ENCODE results near the gene GLIS1.

GLIS1 gene

GRCh38 chr1:53499257-53500203 is 239.4 kb downstream of the GLIS1 start:
- TF ChIP-seq EZH2 (IDR thresholded peaks at IDR 0.05) (no peak), FOXP2 (optimal IDR thresholded peaks at IDR 0.05; ENCODE audit: control extremely low read depth, extremely low read length, insufficient read depth) (no peak), POLR2AphosphoS5 (IDR thresholded peaks at IDR 0.05; ENCODE audit: borderline replicate concordance, low read depth, low read length) (no peak)
- H3K9me3 ChIP-seq (ENCODE audit: low read depth, low read length): no peaks in the 10 kb centered on the region
- peak overlapping the region; percentile 58 for H3K4me3 ChIP-seq
- DNase-seq (ENCODE audit: low read depth, low spot score): no peak
- H3K9ac ChIP-seq (ENCODE audit: insufficient read length): no peak overlapping the region
- H3K36me3 ChIP-seq (ENCODE audit: insufficient read depth, low read length): no peaks in the 10 kb centered on the region
- peak overlapping the region; percentile 60; the same call in 1 of the 2 replicates for H3K27ac ChIP-seq

- no peak for TF ChIP-seq EZH2 (IDR thresholded peaks at IDR 0.05)
- no peak for TF ChIP-seq POLR2AphosphoS5 (IDR thresholded peaks at IDR 0.05; ENCODE audit: borderline replicate concordance, low read depth, low read length)
- no peak for TF ChIP-seq FOXP2 (optimal IDR thresholded peaks at IDR 0.05; ENCODE audit: control extremely low read depth, extremely low read length, insufficient read depth)
- H3K27ac ChIP-seq: no peak overlapping the region
- H3K36me3 ChIP-seq (ENCODE audit: insufficient read depth, low read length): no peaks in the 10 kb centered on the region
- no peak overlapping the region for H3K4me3 ChIP-seq
- no peak for DNase-seq (ENCODE audit: low read depth, low spot score)
- no peaks in the 10 kb centered on the region for H3K9me3 ChIP-seq (ENCODE audit: low read depth, low read length)
- H3K9ac ChIP-seq (ENCODE audit: insufficient read length): no peak overlapping the region
Measured at GRCh38 chr1:53498555-53499131, 240.3 kb downstream of the GLIS1 start.

GRCh38 chr1:53495633-53496345 is 243.2 kb downstream of the GLIS1 start:
- DNase-seq (ENCODE audit: low read depth, low spot score): no peak
- TF ChIP-seq POLR2AphosphoS5 (IDR thresholded peaks at IDR 0.05; ENCODE audit: borderline replicate concordance, low read depth, low read length) (no peak), FOXP2 (optimal IDR thresholded peaks at IDR 0.05; ENCODE audit: control extremely low read depth, extremely low read length, insufficient read depth) (no peak), EZH2 (IDR thresholded peaks at IDR 0.05) (no peak)

GRCh38 chr1:53490351-53490750 is 248.6 kb downstream of the GLIS1 start:
- no peaks in the 10 kb centered on the region for H3K9me3 ChIP-seq (ENCODE audit: low read depth, low read length)
- no peak for TF ChIP-seq POLR2AphosphoS5 (IDR thresholded peaks at IDR 0.05; ENCODE audit: borderline replicate concordance, low read depth, low read length)
- TF ChIP-seq FOXP2 (optimal IDR thresholded peaks at IDR 0.05; ENCODE audit: control extremely low read depth, extremely low read length, insufficient read depth): no peak
- no peak for TF ChIP-seq EZH2 (IDR thresholded peaks at IDR 0.05)
- no peak overlapping the region for H3K27ac ChIP-seq
- no peak overlapping the region for H3K4me3 ChIP-seq
- DNase-seq (ENCODE audit: low read depth, low spot score): no peak
- H3K9ac ChIP-seq (ENCODE audit: insufficient read length): no peak overlapping the region
- no peaks in the 10 kb centered on the region for H3K36me3 ChIP-seq (ENCODE audit: insufficient read depth, low read length)

More at GRCh38 chr1:53495633-53496345, 243.2 kb downstream of the GLIS1 start:
- Histone ChIP-seq H3K36me3 (ENCODE audit: insufficient read depth, low read length) (no peaks in the 10 kb centered on the region), H3K9me3 (ENCODE audit: low read depth, low read length) (no peaks in the 10 kb centered on the region), H3K27ac (no peak overlapping the region), H3K4me3 (no peak overlapping the region), H3K9ac (ENCODE audit: insufficient read length) (no peak overlapping the region)

GRCh38 chr1:53486395-53487026 is 252.5 kb downstream of the GLIS1 start:
- H3K4me3 ChIP-seq: no peak overlapping the region

GRCh38 chr1:53485478-53486394 is 253.2 kb downstream of the GLIS1 start:
- H3K9ac ChIP-seq (ENCODE audit: insufficient read length): no peak overlapping the region
- H3K4me3 ChIP-seq: no peak overlapping the region
- peak; percentile 39 for DNase-seq (ENCODE audit: low read depth, low spot score)
- H3K9me3 ChIP-seq (ENCODE audit: low read depth, low read length): no peaks in the 10 kb centered on the region
- no peak overlapping the region for H3K27ac ChIP-seq
- H3K36me3 ChIP-seq (ENCODE audit: insufficient read depth, low read length): no peaks in the 10 kb centered on the region
- TF ChIP-seq FOXP2 (optimal IDR thresholded peaks at IDR 0.05; ENCODE audit: control extremely low read depth, extremely low read length, insufficient read depth): no peak
- no peak for TF ChIP-seq EZH2 (IDR thresholded peaks at IDR 0.05)
- no peak for TF ChIP-seq POLR2AphosphoS5 (IDR thresholded peaks at IDR 0.05; ENCODE audit: borderline replicate concordance, low read depth, low read length)

More at GRCh38 chr1:53486395-53487026, 252.5 kb downstream of the GLIS1 start:
- Histone ChIP-seq H3K27ac (no peak overlapping the region), H3K36me3 (ENCODE audit: insufficient read depth, low read length) (no peaks in the 10 kb centered on the region), H3K9ac (ENCODE audit: insufficient read length) (no peak overlapping the region), H3K9me3 (ENCODE audit: low read depth, low read length) (no peaks in the 10 kb centered on the region)
- no peak for DNase-seq (ENCODE audit: low read depth, low spot score)
- TF ChIP-seq FOXP2 (optimal IDR thresholded peaks at IDR 0.05; ENCODE audit: control extremely low read depth, extremely low read length, insufficient read depth): no peak

GRCh38 chr1:53484705-53485477 is 254.1 kb downstream of the GLIS1 start:
- TF ChIP-seq POLR2AphosphoS5 (IDR thresholded peaks at IDR 0.05; ENCODE audit: borderline replicate concordance, low read depth, low read length): no peak
- TF ChIP-seq FOXP2 (optimal IDR thresholded peaks at IDR 0.05; ENCODE audit: control extremely low read depth, extremely low read length, insufficient read depth): no peak
- no peak for TF ChIP-seq EZH2 (IDR thresholded peaks at IDR 0.05)
- Histone ChIP-seq H3K4me3 (no peak overlapping the region), H3K9me3 (ENCODE audit: low read depth, low read length) (no peaks in the 10 kb centered on the region), H3K36me3 (ENCODE audit: insufficient read depth, low read length) (no peaks in the 10 kb centered on the region), H3K9ac (ENCODE audit: insufficient read length) (no peak overlapping the region), H3K27ac (no peak overlapping the region)
- DNase-seq (ENCODE audit: low read depth, low spot score): no peak

Measured in SK-N-MC (cell line).